ENCODE results near the gene CAMK4.

CAMK4 gene

DNA sequence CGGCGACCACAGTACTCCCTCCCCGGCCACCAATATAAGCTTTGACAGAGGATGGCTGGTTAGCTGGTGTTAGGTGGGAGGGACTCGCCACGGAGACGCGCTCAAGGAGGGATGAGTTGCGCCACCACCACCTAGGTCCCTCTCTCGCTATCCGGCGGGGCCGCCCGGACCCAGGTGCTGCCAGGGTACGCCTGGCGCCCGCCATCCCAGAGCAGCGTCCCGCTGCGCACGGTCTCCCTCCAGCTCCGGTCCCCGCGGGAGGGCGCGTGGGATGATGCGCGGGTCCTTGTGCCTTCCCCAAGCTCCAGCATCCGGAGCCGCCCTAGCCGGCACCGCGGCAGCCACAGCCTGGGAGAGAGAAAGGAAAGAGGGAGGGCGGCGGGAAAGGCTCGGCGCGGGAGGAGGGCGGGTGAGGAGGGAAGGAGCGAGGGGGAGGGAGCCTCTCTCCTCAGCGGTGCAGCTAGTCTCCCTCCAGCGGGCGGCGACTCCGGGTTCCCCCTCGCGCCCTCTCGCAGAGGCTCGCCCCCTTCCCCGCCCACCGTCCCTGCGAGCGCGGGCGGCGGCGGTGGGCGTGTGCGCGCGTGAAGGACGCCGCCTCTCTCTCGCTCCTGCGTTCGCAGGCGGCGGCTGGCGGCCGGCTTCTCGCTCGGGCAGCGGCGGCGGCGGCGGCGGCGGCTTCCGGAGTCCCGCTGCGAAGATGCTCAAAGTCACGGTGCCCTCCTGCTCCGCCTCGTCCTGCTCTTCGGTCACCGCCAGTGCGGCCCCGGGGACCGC, at the start of gene CAMK4:
TSS of gene CAMK4 (plus strand) at position 598 of the 774 bp plus-strand sequence. CDS start at position 698, 100 bp downstream.
- H4K20me1 ChIP-seq (ENCODE audit: insufficient read depth, low read length): no peaks in the 10 kb centered on the region

DNA sequence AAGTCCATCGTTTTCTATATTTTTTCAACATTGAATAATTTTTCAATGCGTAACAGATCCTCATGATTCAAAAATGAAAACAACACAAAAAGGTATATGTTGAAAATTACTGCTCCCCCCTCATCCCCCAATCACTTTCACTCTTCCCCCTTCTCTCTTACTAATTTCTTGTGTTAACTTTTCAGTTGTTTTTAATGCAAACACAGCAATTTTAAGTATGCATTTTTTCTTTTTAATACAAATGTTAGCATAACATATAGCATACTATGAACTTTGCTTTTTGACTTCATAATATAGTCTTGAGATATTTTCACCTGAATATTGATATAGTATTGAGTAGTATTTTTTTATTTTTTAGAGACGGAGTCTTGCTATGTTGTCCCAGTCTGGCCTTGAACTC, 41.1 kb upstream of the CAMK4 start:
- Histone ChIP-seq H3K9me3 (ENCODE audit: insufficient read depth, low read length) (no peaks in the 10 kb centered on the region), H3K4me3 (ENCODE audit: low read length) (no peak overlapping the region), H3K79me2 (ENCODE audit: low read length) (no peaks in the 10 kb centered on the region), H3K9ac (ENCODE audit: low read length) (no peak overlapping the region), H3K4me1 (ENCODE audit: low read length) (no peaks in the 10 kb centered on the region), H3K27me3 (ENCODE audit: low read depth, low read length) (no peaks in the 10 kb centered on the region), H4K20me1 (ENCODE audit: insufficient read depth, low read length) (no peaks in the 10 kb centered on the region), H2AFZ (ENCODE audit: low read depth, low read length) (no peak overlapping the region), H3K4me2 (ENCODE audit: low read length) (no peak overlapping the region), H3K27ac (ENCODE audit: low read length) (no peak overlapping the region), H3K36me3 (replicated peaks; ENCODE audit: low read depth, low read length) (no peaks in the 10 kb centered on the region)
- TF ChIP-seq EZH2phosphoT487 (IDR thresholded peaks at IDR 0.05; ENCODE audit: low read depth) (no peak), CTCF (IDR thresholded peaks at IDR 0.05; ENCODE audit: low read depth, low read length) (no peak)

More for the DNA sequence above, at the start of gene CAMK4:
- TF ChIP-seq EZH2phosphoT487 (IDR thresholded peaks at IDR 0.05; ENCODE audit: low read depth) (no peak), CTCF (IDR thresholded peaks at IDR 0.05; ENCODE audit: low read depth, low read length) (peak; percentile 21)
- H3K27me3 ChIP-seq (ENCODE audit: low read depth, low read length): no peaks in the 10 kb centered on the region
- no peaks in the 10 kb centered on the region for H3K9me3 ChIP-seq (ENCODE audit: insufficient read depth, low read length)
- H3K27ac ChIP-seq (ENCODE audit: low read length): peak within 1 kb of the TSS; percentile 99
- H2AFZ ChIP-seq (ENCODE audit: low read depth, low read length): peak within 1 kb of the TSS; percentile 75; the same call in 1 of the 2 replicates
- H3K4me1 ChIP-seq (ENCODE audit: low read length): peaks cover 25% of the 10 kb centered on the region
- peaks cover 16% of the 10 kb centered on the region for H3K36me3 ChIP-seq (replicated peaks; ENCODE audit: low read depth, low read length)
- H3K4me2 ChIP-seq (ENCODE audit: low read length): peak within 1 kb of the TSS; percentile 98
- H3K9ac ChIP-seq (ENCODE audit: low read length): peak within 1 kb of the TSS; percentile 96
- H3K4me3 ChIP-seq (ENCODE audit: low read length): peak within 1 kb of the TSS; percentile 99
- peaks cover 50% of the 10 kb centered on the region for H3K79me2 ChIP-seq (ENCODE audit: low read length)

DNA sequence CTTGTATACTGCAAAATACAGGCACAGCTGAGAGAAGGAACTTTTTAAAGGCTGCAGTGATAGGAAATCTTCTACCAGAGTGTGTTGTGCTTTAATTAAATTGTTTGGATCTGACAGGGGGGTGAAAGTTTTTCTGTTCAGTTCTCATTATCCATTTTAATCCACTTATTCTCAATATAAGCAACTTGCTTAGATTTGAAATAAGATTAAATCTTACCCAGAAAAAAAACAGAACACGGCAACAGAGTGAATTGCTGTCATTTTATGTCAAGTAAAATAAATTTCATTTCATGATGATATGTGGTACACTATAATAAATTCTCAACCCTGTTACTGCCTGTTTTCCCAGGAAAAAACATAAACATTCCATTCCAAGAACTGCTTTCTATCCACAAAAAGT, 37.1 kb upstream of the CAMK4 start:
- no peak for TF ChIP-seq CTCF (IDR thresholded peaks at IDR 0.05; ENCODE audit: low read depth, low read length)
- TF ChIP-seq EZH2phosphoT487 (IDR thresholded peaks at IDR 0.05; ENCODE audit: low read depth): no peak
- Histone ChIP-seq H3K27ac (ENCODE audit: low read length) (no peak overlapping the region), H3K36me3 (replicated peaks; ENCODE audit: low read depth, low read length) (no peaks in the 10 kb centered on the region), H3K9ac (ENCODE audit: low read length) (no peak overlapping the region), H3K4me2 (ENCODE audit: low read length) (no peak overlapping the region), H3K27me3 (ENCODE audit: low read depth, low read length) (no peaks in the 10 kb centered on the region), H3K4me3 (ENCODE audit: low read length) (no peak overlapping the region), H3K4me1 (ENCODE audit: low read length) (no peaks in the 10 kb centered on the region), H3K9me3 (ENCODE audit: insufficient read depth, low read length) (no peaks in the 10 kb centered on the region), H3K79me2 (ENCODE audit: low read length) (no peaks in the 10 kb centered on the region), H2AFZ (ENCODE audit: low read depth, low read length) (no peak overlapping the region), H4K20me1 (ENCODE audit: insufficient read depth, low read length) (no peaks in the 10 kb centered on the region)

DNA sequence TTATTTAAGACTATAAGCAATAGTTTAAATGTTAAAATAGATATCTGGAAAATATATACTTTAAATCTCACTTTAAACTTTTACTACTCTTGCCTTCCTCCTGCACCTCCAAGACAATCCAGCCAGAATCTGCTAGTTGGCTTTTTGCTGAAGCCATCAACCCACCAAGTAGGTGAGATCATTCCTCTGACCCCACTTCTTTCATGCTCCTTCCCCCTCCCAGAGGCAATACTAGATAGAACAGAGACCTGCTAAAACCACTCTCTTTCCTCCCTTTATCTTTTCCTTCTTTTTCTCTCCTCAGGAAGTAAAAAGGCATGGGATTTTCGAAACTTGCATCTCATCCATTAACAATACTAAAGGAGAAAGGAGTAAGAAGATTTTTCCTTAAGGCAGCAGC, 30.1 kb upstream of the CAMK4 start:
- Histone ChIP-seq H3K27me3 (ENCODE audit: low read depth, low read length) (no peaks in the 10 kb centered on the region), H3K36me3 (replicated peaks; ENCODE audit: low read depth, low read length) (no peaks in the 10 kb centered on the region), H3K4me2 (ENCODE audit: low read length) (no peak overlapping the region), H3K27ac (ENCODE audit: low read length) (no peak overlapping the region), H3K4me3 (ENCODE audit: low read length) (no peak overlapping the region), H3K9ac (ENCODE audit: low read length) (no peak overlapping the region), H3K79me2 (ENCODE audit: low read length) (no peaks in the 10 kb centered on the region), H3K9me3 (ENCODE audit: insufficient read depth, low read length) (no peaks in the 10 kb centered on the region), H2AFZ (ENCODE audit: low read depth, low read length) (no peak overlapping the region), H3K4me1 (ENCODE audit: low read length) (peaks cover 18% of the 10 kb centered on the region), H4K20me1 (ENCODE audit: insufficient read depth, low read length) (no peaks in the 10 kb centered on the region)
- TF ChIP-seq EZH2phosphoT487 (IDR thresholded peaks at IDR 0.05; ENCODE audit: low read depth) (no peak), CTCF (IDR thresholded peaks at IDR 0.05; ENCODE audit: low read depth, low read length) (no peak)

Data from OCI-LY3 (cell line).